Measurements from ENCODE around the gene ARID5A. TPM values are rescaled to one million over a fixed set of nuclear protein-coding genes. Genes with fewer than 3 reads are reported as not detected.

The ARID5A gene
- total and polyA plus RNA-seq, 2 of the 13 experiments (the other 11 are each of a cell fraction or from before 2014, with no cell fraction given), result 6.0 to 9.5 TPM

DNA sequence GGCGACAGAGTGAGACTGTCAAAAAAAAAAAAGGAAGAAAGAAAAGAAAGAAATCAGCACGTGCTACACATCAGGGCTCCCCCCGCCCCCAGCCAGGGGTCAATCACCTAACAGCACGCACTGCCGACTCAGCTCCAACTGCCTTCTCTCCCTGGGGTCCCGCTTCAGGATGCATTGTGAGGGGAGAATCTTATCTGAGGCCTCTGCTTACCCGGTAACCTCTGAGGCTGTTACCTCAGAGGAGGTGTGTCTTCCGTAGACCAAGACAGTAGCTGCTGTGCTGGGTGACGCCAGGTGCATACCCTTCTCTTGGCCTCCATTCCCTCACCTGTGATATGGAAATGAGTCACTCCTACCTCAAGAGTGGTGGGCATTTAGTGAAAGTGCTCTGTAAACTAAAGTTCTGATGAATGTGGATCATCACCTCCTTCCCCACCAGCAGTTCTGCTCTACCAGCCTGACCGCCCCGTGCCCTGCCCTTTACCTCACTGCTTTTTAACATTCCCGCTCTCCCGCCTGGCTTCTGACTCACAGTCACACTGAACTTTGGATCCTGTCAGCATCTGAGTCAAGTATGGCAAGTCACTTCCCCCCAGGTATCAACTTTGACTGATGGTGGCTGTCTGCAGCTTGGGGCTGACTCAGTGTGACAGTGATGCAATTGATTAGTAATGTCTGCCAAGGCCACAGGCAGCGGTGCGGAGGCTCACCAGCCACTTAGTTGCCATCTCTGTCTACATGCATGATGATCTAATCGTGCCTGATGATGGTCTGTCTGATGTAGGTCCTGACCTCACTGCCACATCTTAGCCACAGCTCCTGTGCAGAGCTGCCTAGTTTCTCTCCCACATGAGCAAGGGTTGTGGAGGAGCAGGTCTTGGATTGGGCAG lies 20.1 kb downstream of the ARID5A start (continued):
- TF ChIP-seq, protein P1, sequence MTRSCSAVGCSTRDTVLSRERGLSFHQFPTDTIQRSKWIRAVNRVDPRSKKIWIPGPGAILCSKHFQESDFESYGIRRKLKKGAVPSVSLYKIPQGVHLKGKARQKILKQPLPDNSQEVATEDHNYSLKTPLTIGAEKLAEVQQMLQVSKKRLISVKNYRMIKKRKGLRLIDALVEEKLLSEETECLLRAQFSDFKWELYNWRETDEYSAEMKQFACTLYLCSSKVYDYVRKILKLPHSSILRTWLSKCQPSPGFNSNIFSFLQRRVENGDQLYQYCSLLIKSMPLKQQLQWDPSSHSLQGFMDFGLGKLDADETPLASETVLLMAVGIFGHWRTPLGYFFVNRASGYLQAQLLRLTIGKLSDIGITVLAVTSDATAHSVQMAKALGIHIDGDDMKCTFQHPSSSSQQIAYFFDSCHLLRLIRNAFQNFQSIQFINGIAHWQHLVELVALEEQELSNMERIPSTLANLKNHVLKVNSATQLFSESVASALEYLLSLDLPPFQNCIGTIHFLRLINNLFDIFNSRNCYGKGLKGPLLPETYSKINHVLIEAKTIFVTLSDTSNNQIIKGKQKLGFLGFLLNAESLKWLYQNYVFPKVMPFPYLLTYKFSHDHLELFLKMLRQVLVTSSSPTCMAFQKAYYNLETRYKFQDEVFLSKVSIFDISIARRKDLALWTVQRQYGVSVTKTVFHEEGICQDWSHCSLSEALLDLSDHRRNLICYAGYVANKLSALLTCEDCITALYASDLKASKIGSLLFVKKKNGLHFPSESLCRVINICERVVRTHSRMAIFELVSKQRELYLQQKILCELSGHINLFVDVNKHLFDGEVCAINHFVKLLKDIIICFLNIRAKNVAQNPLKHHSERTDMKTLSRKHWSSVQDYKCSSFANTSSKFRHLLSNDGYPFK (CRISPR knock-in tag; IDR thresholded peaks at IDR 0.05; ENCODE audit: borderline replicate concordance), result peak; percentile 90; the same call in 1 of the 2 replicates
- no peak for TF ChIP-seq ZNF660 (CRISPR knock-in tag; IDR thresholded peaks at IDR 0.05; ENCODE audit: borderline replicate concordance, low read depth)
- TF ChIP-seq ZNF879 (CRISPR knock-in tag; IDR thresholded peaks at IDR 0.05), result no peak
- TF ChIP-seq ADNP (CRISPR knock-in tag; IDR thresholded peaks at IDR 0.05), result 0 out of 2 replicates have a peak, but pooled peaks have one; percentile 52
- TF ChIP-seq ZBTB38 (CRISPR knock-in tag; IDR thresholded peaks at IDR 0.05), result peak; percentile 51; the same call in 1 of the 2 replicates
- no peak for TF ChIP-seq CENPX (CRISPR knock-in tag; IDR thresholded peaks at IDR 0.05)
- no peak for TF ChIP-seq ZNF761 (CRISPR knock-in tag; conservative IDR thresholded peaks at IDR 0.05)
- no peak for TF ChIP-seq RAD51 (IDR thresholded peaks at IDR 0.05; ENCODE audit: borderline replicate concordance)
- TF ChIP-seq, protein P2, sequence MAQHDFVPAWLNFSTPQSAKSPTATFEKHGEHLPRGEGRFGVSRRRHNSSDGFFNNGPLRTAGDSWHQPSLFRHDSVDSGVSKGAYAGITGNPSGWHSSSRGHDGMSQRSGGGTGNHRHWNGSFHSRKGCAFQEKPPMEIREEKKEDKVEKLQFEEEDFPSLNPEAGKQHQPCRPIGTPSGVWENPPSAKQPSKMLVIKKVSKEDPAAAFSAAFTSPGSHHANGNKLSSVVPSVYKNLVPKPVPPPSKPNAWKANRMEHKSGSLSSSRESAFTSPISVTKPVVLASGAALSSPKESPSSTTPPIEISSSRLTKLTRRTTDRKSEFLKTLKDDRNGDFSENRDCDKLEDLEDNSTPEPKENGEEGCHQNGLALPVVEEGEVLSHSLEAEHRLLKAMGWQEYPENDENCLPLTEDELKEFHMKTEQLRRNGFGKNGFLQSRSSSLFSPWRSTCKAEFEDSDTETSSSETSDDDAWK (CRISPR knock-in tag; IDR thresholded peaks at IDR 0.05), result no peak
- no peak for TF ChIP-seq RFX1 (IDR thresholded peaks at IDR 0.05)
- peak; percentile 90; the same call in 1 of the 2 replicates for TF ChIP-seq ERF (CRISPR knock-in tag; IDR thresholded peaks at IDR 0.05)
- TF ChIP-seq ZNF841 (CRISPR knock-in tag; IDR thresholded peaks at IDR 0.05; ENCODE audit: borderline replicate concordance), result 0 out of 2 replicates have a peak, but pooled peaks have one; percentile 20
- TF ChIP-seq ZNF776 (CRISPR knock-in tag; IDR thresholded peaks at IDR 0.05), result no peak
- TF ChIP-seq RBFOX2 (IDR thresholded peaks at IDR 0.05; ENCODE audit: low read depth, low read length), result no peak
- peak; percentile 90; the same call in 1 of the 2 replicates for TF ChIP-seq HMG20A (CRISPR knock-in tag; IDR thresholded peaks at IDR 0.05; ENCODE audit: borderline replicate concordance)
- TF ChIP-seq, protein P3, sequence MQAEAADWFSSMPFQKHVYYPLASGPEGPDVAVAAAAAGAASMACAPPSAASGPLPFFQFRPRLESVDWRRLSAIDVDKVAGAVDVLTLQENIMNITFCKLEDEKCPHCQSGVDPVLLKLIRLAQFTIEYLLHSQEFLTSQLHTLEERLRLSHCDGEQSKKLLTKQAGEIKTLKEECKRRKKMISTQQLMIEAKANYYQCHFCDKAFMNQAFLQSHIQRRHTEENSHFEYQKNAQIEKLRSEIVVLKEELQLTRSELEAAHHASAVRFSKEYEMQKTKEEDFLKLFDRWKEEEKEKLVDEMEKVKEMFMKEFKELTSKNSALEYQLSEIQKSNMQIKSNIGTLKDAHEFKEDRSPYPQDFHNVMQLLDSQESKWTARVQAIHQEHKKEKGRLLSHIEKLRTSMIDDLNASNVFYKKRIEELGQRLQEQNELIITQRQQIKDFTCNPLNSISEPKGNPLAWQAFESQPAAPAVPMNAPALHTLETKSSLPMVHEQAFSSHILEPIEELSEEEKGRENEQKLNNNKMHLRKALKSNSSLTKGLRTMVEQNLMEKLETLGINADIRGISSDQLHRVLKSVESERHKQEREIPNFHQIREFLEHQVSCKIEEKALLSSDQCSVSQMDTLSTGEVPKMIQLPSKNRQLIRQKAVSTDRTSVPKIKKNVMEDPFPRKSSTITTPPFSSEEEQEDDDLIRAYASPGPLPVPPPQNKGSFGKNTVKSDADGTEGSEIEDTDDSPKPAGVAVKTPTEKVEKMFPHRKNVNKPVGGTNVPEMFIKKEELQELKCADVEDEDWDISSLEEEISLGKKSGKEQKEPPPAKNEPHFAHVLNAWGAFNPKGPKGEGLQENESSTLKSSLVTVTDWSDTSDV (CRISPR knock-in tag; IDR thresholded peaks at IDR 0.05), result no peak
- no peak for TF ChIP-seq ZSCAN29 (CRISPR knock-in tag; conservative IDR thresholded peaks at IDR 0.05)
- TF ChIP-seq, protein P4, sequence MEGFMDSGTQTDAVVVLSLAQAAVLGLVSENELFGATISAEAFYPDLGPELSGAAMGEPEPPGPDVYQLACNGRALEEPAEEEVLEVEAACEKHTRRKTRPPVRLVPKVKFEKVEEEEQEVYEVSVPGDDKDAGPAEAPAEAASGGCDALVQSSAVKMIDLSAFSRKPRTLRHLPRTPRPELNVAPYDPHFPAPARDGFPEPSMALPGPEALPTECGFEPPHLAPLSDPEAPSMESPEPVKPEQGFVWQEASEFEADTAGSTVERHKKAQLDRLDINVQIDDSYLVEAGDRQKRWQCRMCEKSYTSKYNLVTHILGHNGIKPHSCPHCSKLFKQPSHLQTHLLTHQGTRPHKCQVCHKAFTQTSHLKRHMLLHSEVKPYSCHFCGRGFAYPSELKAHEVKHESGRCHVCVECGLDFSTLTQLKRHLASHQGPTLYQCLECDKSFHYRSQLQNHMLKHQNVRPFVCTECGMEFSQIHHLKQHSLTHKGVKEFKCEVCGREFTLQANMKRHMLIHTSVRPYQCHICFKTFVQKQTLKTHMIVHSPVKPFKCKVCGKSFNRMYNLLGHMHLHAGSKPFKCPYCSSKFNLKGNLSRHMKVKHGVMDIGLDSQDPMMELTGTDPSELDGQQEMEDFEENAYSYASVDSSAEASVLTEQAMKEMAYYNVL (CRISPR knock-in tag; IDR thresholded peaks at IDR 0.05; ENCODE audit: borderline replicate concordance), result peak; percentile 87; the same call in 1 of the 2 replicates
- no peak for TF ChIP-seq SP1 (IDR thresholded peaks at IDR 0.05)
- TF ChIP-seq SP1 (CRISPR knock-in tag; IDR thresholded peaks at IDR 0.05), result peak; percentile 67
- no peak for TF ChIP-seq ZNF496 (CRISPR knock-in tag; IDR thresholded peaks at IDR 0.05; ENCODE audit: insufficient replicate concordance)
